A549 (cell line): ENCODE results near the gene SPANXD. TPM values are rescaled to one million over a fixed set of nuclear protein-coding genes. Genes with fewer than 3 reads are reported as not detected.
"Not testable (repeated sequence)": the region's sequence is repeated elsewhere in the genome, so short reads cannot be mapped to it uniquely, and the experiment has no call there.

ENCODE experiments used
- ATAC-seq, 2 experiments: fragments of 200-7000 bp in 1 of 2; fragments of >200 bp in 1 of 2; cut with Nextera tagmentation in 1 of 2; cut with Tn5 transposase in 1 of 2; 3 replicates each; pipeline versions ENCODE4 v1.8.0 to v1.9.1; 2018 to 2020; ENCODE audit warnings: mild to moderate bottlenecking in 1 of 2, moderate library complexity in 1 of 2
- CTCF ChIA-PET: fragments of 300-600 bp; sonication (Branson Sonifier 250); formaldehyde crosslinking; extraction: SDS; loops from one replicate; lab custom pipeline; 2021; ENCODE audit warnings: antibody characterized with exemption, inconsistent platforms; lab: Yijun Ruan, JAX
- POLR2A ChIA-PET: fragments of 350-600 bp; formaldehyde crosslinking; extraction: SDS; loops from one replicate; lab custom pipeline; 2021; ENCODE audit warnings: antibody characterized with exemption, inconsistent platforms; lab: Yijun Ruan, JAX
- DNase-seq, 2 experiments: peaks; one replicate each; pipeline versions ENCODE4 v3.0.0 to v3.0.0-alpha.2; 2011 to 2016; ENCODE audit warnings: low read depth in 1 of 2, low spot score in 1 of 2
- FAIRE-seq: peaks from 2 replicates; lab custom pipeline; 2011; peaks lifted over from hg19 to GRCh38; lab: Jason Lieb, UNC
- H3K27ac ChIP-seq, 2 experiments: fragments of >200 bp; sonication (Bioruptor Twin); formaldehyde crosslinking; 3 replicates each; pipeline ENCODE4 v1.5.1; 2016 to 2017
- H3K4me1 ChIP-seq: fragments of >200 bp; sonication (Bioruptor Twin); formaldehyde crosslinking; 3 replicates; pipeline ENCODE4 v1.6.1; 2016
- H3K4me2 ChIP-seq: fragments of >200 bp; sonication (Bioruptor Twin); formaldehyde crosslinking; 3 replicates; pipeline ENCODE4 v1.6.1; 2016
- H3K4me3 ChIP-seq: fragments of >200 bp; sonication (Bioruptor Twin); formaldehyde crosslinking; 3 replicates; pipeline ENCODE4 v1.5.1; 2016
- H3K9me3 ChIP-seq: fragments of >200 bp; sonication (Bioruptor Twin); formaldehyde crosslinking; 3 replicates; pipeline ENCODE4 v1.6.1; 2016
- BCL3 ChIP-seq: fragments of >200 bp; sonication (Bioruptor Twin); formaldehyde crosslinking; IDR thresholded peaks from 3 replicates; pipeline ENCODE4 v1.6.1; 2016
- CTCF ChIP-seq: fragments of >200 bp; sonication (Bioruptor Twin); formaldehyde crosslinking; IDR thresholded peaks from 3 replicates; pipeline ENCODE4 v1.5.1; 2016
- EHF ChIP-seq: fragments of 250-450 bp; sonication (Bioruptor Pico); IDR thresholded peaks from 2 replicates; pipeline ENCODE4 v1.5.0; 2020; ENCODE audit warnings: mild to moderate bottlenecking
- EP300 ChIP-seq, 2 experiments: fragments of >200 bp; sonication (Bioruptor Twin); formaldehyde crosslinking; IDR thresholded peaks; 2 replicates in 1 of 2; 3 replicates in 1 of 2; pipeline ENCODE4 v1.6.1; 2016 to 2017
- FOSL2 ChIP-seq, 2 experiments: fragments of 450-650 bp in 1 of 2; fragments of >200 bp in 1 of 2; sonication (Bioruptor Twin) in 1 of 2; formaldehyde crosslinking; IDR thresholded peaks; 2 replicates each; pipeline versions ENCODE4 v1.5.0 to v1.6.1; 2016 to 2020; ENCODE audit warnings: mild to moderate bottlenecking in 1 of 2, moderate library complexity in 1 of 2
- HOXB13 ChIP-seq: fragments of 250-450 bp; sonication (Bioruptor Pico); IDR thresholded peaks from 2 replicates; pipeline ENCODE4 v1.5.0; 2020; ENCODE audit warnings: low read depth, mild to moderate bottlenecking, moderate library complexity
- JUNB ChIP-seq: fragments of >200 bp; sonication (Bioruptor Twin); formaldehyde crosslinking; IDR thresholded peaks from 2 replicates; pipeline ENCODE4 v1.6.1; 2016
- KDM1A ChIP-seq: fragments of 200-600 bp; sonication (generic); IDR thresholded peaks from 2 replicates; pipeline ENCODE4 v1.6.1; 2016; ENCODE audit warnings: low read depth, mild to moderate bottlenecking
- MAFK ChIP-seq: fragments of 450-650 bp; IDR thresholded peaks from 2 replicates; pipeline ENCODE4 v1.6.1; 2014; ENCODE audit not compliant: partially characterized antibody
- MAX ChIP-seq: IDR thresholded peaks from 2 replicates; pipeline ENCODE4 v1.6.1; 2012
- NFE2L2 ChIP-seq: fragments of 150-350 bp; conservative IDR thresholded peaks from 2 replicates; pipeline ENCODE4 v1.6.1; 2014; ENCODE audit warnings: low read length
- NR3C1 ChIP-seq: fragments of >200 bp; sonication (Bioruptor Twin); formaldehyde crosslinking; IDR thresholded peaks from 3 replicates; pipeline ENCODE4 v1.6.1; 2017
- REST ChIP-seq: fragments of 200-600 bp; sonication (generic); IDR thresholded peaks from 2 replicates; pipeline ENCODE4 v1.6.1; 2016; ENCODE audit warnings: antibody characterized with exemption, mild to moderate bottlenecking, moderate library complexity
- RFX5 ChIP-seq: fragments of 450-650 bp; IDR thresholded peaks from 2 replicates; pipeline ENCODE4 v1.7.1; 2014; ENCODE audit warnings: antibody characterized with exemption, mild to moderate bottlenecking, moderate library complexity
- RNF2 ChIP-seq: fragments of 200-600 bp; sonication (generic); IDR thresholded peaks from 2 replicates; pipeline ENCODE4 v1.6.1; 2016; ENCODE audit warnings: low read depth, mild to moderate bottlenecking, antibody characterized with exemption, moderate library complexity, borderline replicate concordance
- SREBF2 ChIP-seq: fragments of 450-650 bp; IDR thresholded peaks from 2 replicates; pipeline ENCODE4 v1.6.1; 2014; ENCODE audit warnings: mild to moderate bottlenecking, moderate library complexity
- TFCP2L1 ChIP-seq: fragments of 250-450 bp; sonication (Bioruptor Pico); IDR thresholded peaks from 2 replicates; pipeline ENCODE4 v1.5.0; 2021; ENCODE audit warnings: mild to moderate bottlenecking
- WGBS: methylation state at CpG from one replicate; pipeline ENCODE4 v1.1.6; 2017; ENCODE audit errors: missing lambda C conversion rate; 5-methylcytosine and 5-hydroxymethylcytosine counted together
- polyA minus RNA-seq: library from RNA; depleted of rRNA, polyadenylated mRNA; stranded (reverse); fragments of >200 nt; gene quantifications from 2 replicates; pipeline ENCODE4 v1.2.3, GENCODE V29; 2011; rRNA and poly(A)+ RNA removed
- polyA plus RNA-seq, 4 experiments: library from polyadenylated mRNA; depleted of rRNA in 3 of 4; stranded (reverse); fragments of >200 nt; fragmentation: RNase III in 1 of 4; extraction: RNeasy Plus Mini Kit Qiagen cat#74134 plus additional on column Dnase treatment in 1 of 4; gene quantifications; 2 replicates in 3 of 4; 3 replicates in 1 of 4; pipeline ENCODE4 v1.2.3, GENCODE V29; 2011 to 2017

The SPANXD gene
- not detected in 2 replicates for polyA plus RNA-seq (2011; rRNA removed)
- 0.07 and 0.09 TPM in 2 replicates for polyA plus RNA-seq (2012; cell fraction: cytosol; rRNA removed)
- polyA plus RNA-seq (2012; cell fraction: nucleus; rRNA removed): not detected in 2 replicates
- 0.24 to 0.37 TPM in 2 of 3 replicates, not detected in the other for polyA plus RNA-seq (2017; fragmentation: RNase III; extraction: RNeasy Plus Mini Kit Qiagen cat#74134 plus additional on column Dnase treatment)
- polyA minus RNA-seq: not detected in 2 replicates

GRCh38 chrX:141698639-141699038, at the start of gene SPANXD:
Gene SPANXD, minus strand, starts transcription at chrX:141698739. Its CDS starts 334 bp downstream, at chrX:141698405.
- H3K4me3 ChIP-seq, FAIRE-seq, H3K27ac ChIP-seq, H3K4me2 ChIP-seq, H3K4me1 ChIP-seq, DNase-seq, ATAC-seq, POLR2A ChIA-PET, CTCF ChIA-PET, H3K9me3 ChIP-seq: not testable (repeated sequence)
- 39% methylated on average over 2 of the region's 8 CpGs for WGBS

GRCh38 chrX:141742666-141743065, 44.1 kb upstream of the SPANXD start:
- TF ChIP-seq RFX5: no peak
- no peak for TF ChIP-seq NFE2L2
- TF ChIP-seq KDM1A: no peak
- TF ChIP-seq EP300 (IDR thresholded peaks at IDR 0.05): no peak
- no peak for TF ChIP-seq MAFK
- TF ChIP-seq TFCP2L1 (CRISPR knock-in tag): no peak
- no peak for TF ChIP-seq EHF (CRISPR knock-in tag)
- no peak for TF ChIP-seq REST
- TF ChIP-seq FOSL2 (IDR thresholded peaks at IDR 0.05): no peak
- TF ChIP-seq FOSL2 (CRISPR knock-in tag; IDR thresholded peaks at IDR 0.05): no peak
- no peak for TF ChIP-seq MAX
- no peak for TF ChIP-seq RNF2
- no peak for TF ChIP-seq CTCF
- TF ChIP-seq BCL3: no peak
- TF ChIP-seq NR3C1: no peak
- no peak for TF ChIP-seq SREBF2
- no peak for TF ChIP-seq JUNB
- TF ChIP-seq HOXB13 (CRISPR knock-in tag): no peak
- DNase-seq (no peak), FAIRE-seq (no peak), ATAC-seq (no peak)
- Histone ChIP-seq H3K27ac (no peak overlapping the region), H3K4me2 (no peak overlapping the region), H3K9me3 (peaks cover 2% of the 10 kb centered on the region; the same call in 1 of the 3 replicates), H3K4me3 (no peak overlapping the region), H3K4me1 (no peaks in the 10 kb centered on the region)
- 35% methylated on average over 3 of the region's 3 CpGs for WGBS
- ChIA-PET CTCF (interaction anchor here (0.6 kb wide), 1 partner anchor 313 kb away, joined by 4 read pairs; no protein-coding TSS in a partner anchor), POLR2A (no interaction called here)
